Activated naive CD8-positive, alpha-beta T cell treated with anti-CD3 and anti-CD28 coated beads, Interleukin-2, amount 10 ng/mL, durations not matched to agents 7 days and 5 days (primary cell): Measurements from ENCODE around the gene MDK. TPM values are rescaled to one million over a fixed set of nuclear protein-coding genes. Genes with fewer than 3 reads are reported as not detected.

Experiments
- ATAC-seq: fragments of 150-1000 bp; cut with Tn5 transposase; one replicate; pipeline ENCODE4 v1.10.0; 2021; ENCODE audit warnings: low read depth, moderate library complexity
- POLR2A ChIA-PET: fragments of 350-600 bp; sonication (Branson Sonifier 250); formaldehyde crosslinking; loops from one replicate; lab custom pipeline; 2021; ENCODE audit warnings: antibody characterized with exemption; lab: Charles Lee
- DNase-seq: peaks from one replicate; pipeline ENCODE4 v3.0.0; 2021
- H3K27ac Mint-ChIP-seq: one replicate; pipeline ENCODE4 v1.8.0; 2022; ENCODE audit warnings: mild to moderate bottlenecking, mixed read lengths
- H3K27me3 Mint-ChIP-seq: one replicate; pipeline ENCODE4 v1.8.0; 2022; ENCODE audit warnings: mild to moderate bottlenecking, moderate library complexity, mixed read lengths
- H3K36me3 Mint-ChIP-seq: one replicate; pipeline ENCODE4 v1.8.0; 2021; ENCODE audit warnings: mild to moderate bottlenecking, mixed read lengths
- H3K4me1 Mint-ChIP-seq: one replicate; pipeline ENCODE4 v1.8.0; 2021; ENCODE audit warnings: mixed read lengths
- H3K4me3 Mint-ChIP-seq: one replicate; pipeline ENCODE4 v1.8.0; 2022; ENCODE audit warnings: mild to moderate bottlenecking, moderate library complexity, mixed read lengths
- H3K9me3 Mint-ChIP-seq: one replicate; pipeline ENCODE4 v1.8.0; 2021; ENCODE audit warnings: mixed read lengths
- total RNA-seq, 2 experiments: library from RNA; stranded (reverse); gene quantifications; one replicate each; pipeline ENCODE4 v1.2.3, GENCODE V29; 2021

The MDK gene
- total RNA-seq, 2 experiments from 2014 or later: 6.9 to 7.4 TPM

DNA sequence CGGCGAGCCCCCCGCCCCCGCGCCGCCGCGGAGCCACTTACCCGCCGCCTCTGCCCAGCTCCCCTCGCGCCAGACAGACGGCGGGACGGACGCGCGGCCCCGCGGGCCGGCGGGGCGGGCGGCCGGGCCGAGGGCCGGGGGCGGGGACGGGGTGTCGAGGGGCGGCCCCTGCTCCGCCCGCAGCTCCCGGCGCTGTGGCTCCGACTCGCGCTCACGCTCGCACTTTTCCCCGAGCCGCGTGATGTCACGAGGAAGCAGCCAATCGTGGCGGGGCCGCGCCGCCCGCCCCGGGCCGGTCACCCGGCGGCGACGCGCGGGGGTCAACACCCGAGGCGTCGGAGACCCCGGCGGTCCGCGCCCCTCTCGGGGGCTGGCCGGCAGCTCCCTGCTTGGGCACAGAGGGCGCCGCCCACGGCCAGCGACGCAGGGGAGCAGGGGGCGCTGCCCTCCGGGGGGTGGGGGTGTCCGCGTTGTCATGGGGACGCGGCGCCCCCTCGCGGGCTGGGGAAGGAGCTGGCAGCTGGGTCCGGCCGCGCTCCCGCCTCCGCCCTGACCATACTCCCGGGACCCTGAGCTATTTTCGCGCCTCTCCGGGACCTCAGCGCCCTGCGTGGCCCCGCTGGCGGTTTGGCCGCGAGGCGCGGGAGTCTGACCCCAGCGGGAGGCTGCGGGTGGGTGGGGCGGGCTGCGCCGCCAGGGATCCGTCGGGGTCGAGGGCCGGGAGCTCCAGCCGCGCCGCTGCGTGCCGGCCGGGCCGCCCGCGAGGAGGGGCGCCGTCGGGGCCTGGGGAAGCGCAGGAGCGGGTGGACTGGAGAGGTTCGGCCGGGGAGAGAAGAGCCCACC, 10.3 kb downstream of the MDK start, which contains the start of gene CHRM4:
CHRM4 (minus strand) TSS at position 199 of the 843 bp plus-strand sequence. CDS start 5,219 bp downstream, outside the sequence.
- H3K27me3 Mint-ChIP-seq: peaks cover 51% of the 10 kb centered on the region
- H3K4me3 Mint-ChIP-seq: peak within 1 kb of the TSS; percentile 77
- POLR2A ChIA-PET: interaction anchor here (1.0 kb wide), 1 partner anchor 32 kb away, joined by 3 read pairs; no protein-coding TSS in a partner anchor
- peaks cover 2% of the 10 kb centered on the region for H3K36me3 Mint-ChIP-seq
- ATAC-seq: no peak
- peak within 1 kb of the TSS; percentile 51 for H3K27ac Mint-ChIP-seq
- H3K9me3 Mint-ChIP-seq: no peaks in the 10 kb centered on the region
- peaks cover 21% of the 10 kb centered on the region for H3K4me1 Mint-ChIP-seq
- DNase-seq: no peak

DNA sequence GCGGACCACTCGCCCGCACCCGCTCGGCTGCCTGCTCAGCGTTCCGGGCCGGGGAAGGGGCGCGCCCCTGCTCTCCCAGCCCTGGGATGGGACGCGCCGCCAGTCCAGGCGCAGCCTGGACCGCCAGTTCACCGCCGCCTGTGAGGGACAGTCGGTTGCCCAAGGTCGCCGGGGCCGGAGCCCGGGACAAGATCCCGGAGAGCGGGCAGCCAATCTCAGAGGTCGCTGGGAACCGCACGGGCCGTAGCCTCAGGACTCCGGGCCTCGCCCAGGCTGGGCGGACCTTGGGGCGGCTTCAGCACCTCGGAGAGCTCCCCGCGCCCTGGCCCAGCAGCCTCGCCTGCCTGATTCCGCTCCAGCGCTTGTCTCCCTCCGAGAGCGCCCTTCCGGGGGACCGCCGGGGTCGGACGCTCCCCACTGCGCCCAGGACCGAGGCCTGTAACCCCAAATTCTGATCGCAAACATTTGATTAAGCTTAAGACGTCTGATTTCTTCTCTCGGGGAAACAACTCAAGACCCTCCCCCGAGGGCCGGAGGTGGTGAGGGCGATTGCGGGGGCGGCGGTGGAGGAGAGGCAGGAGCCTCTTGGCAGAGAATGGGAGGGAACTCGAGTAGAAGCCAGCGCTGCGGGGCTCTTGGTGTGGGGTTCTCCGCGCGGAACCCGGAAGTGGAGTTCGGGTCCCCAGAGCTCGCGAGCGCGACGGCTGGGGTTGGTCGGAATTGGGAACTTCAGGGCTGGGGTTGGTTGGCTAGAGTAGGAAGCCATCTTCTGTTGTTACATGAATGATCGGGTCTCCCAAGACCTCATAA, 11.2 kb downstream of the MDK start:
- Mint-ChIP-seq H3K36me3 (peaks cover 2% of the 10 kb centered on the region), H3K4me3 (peak overlapping the region; percentile 77), H3K9me3 (no peaks in the 10 kb centered on the region), H3K27ac (peak overlapping the region; percentile 51), H3K4me1 (peaks cover 18% of the 10 kb centered on the region), H3K27me3 (peaks cover 45% of the 10 kb centered on the region)
- ATAC-seq: peak; percentile 87
- POLR2A ChIA-PET: interaction anchor here (1.0 kb wide), 1 partner anchor 31 kb away, joined by 3 read pairs; no protein-coding TSS in a partner anchor
- peak; percentile 92 for DNase-seq

DNA sequence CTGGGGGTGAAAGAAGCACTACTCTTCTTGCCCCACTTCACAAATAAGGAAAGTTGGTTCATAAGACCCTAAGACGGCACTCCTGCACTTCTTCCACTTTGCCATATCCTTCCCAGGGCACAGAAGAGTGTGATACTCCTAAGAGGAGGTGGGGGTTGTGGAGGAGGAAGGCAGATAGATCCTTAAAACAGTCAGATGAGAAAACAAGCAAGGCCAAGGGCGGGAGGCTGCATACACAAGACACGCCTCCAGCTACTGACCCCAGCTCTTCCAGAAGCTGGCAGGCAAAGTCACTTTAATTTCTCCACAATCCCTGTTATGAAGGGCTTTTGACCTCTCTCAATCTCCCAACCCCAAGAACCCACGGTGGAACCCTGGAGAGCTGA, 11.8 kb downstream of the MDK start:
- Mint-ChIP-seq H3K4me3 (peak overlapping the region; percentile 77), H3K9me3 (no peaks in the 10 kb centered on the region), H3K27ac (no peak overlapping the region), H3K4me1 (peaks cover 14% of the 10 kb centered on the region), H3K27me3 (peaks cover 41% of the 10 kb centered on the region), H3K36me3 (peaks cover 2% of the 10 kb centered on the region)
- POLR2A ChIA-PET: interaction anchor here (1.0 kb wide), 1 partner anchor 30 kb away, joined by 3 read pairs; no protein-coding TSS in a partner anchor
- no peak for ATAC-seq
- DNase-seq: no peak

DNA sequence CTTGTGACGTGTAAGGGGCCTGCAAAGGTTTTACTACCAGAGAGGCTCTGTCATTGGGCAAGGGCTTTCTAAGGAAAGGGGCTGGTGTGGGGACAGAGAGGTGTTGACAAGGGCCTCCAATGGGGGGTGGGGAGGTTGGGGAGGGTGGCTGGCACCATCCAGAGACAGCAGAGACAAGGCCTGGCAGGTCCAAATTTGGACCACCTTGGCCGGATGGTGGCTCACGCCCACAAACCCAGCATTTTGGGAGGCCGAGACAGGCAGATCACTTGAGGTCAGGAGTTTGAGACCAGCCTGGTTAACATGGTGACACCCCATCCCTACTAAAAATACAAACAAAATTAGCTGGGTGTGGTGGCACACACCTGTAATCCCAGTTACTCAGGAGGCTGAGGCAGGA, 12.3 kb downstream of the MDK start:
- no peak overlapping the region for H3K4me3 Mint-ChIP-seq
- POLR2A ChIA-PET: no interaction called here
- peaks cover 2% of the 10 kb centered on the region for H3K36me3 Mint-ChIP-seq
- no peak overlapping the region for H3K27ac Mint-ChIP-seq
- no peaks in the 10 kb centered on the region for H3K9me3 Mint-ChIP-seq
- H3K4me1 Mint-ChIP-seq: peaks cover 12% of the 10 kb centered on the region
- H3K27me3 Mint-ChIP-seq: peaks cover 36% of the 10 kb centered on the region
- DNase-seq (no peak), ATAC-seq (no peak)

DNA sequence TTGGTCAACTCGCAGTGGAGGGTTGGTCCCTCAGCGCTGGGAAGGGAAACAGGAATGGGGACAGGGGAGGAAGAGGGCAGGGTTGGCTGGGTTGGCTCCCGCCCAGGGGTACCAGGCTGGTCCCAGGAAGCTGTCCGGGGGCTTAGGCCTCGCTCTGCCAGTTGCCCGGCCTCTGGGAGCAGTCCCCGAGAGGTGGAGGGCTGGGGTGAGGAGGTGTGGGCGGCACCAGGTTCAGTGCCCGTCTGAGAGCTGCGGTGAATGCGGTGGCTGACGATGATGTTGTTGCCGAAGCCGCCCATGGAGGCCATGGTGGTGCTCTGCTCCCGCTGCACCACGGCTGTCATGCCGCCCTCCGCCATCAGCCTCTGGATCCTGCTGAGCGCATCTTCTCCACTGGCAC, 16.1 kb downstream of the MDK start:
- Mint-ChIP-seq H3K9me3 (no peaks in the 10 kb centered on the region), H3K27ac (no peak overlapping the region), H3K4me1 (peaks cover 6% of the 10 kb centered on the region), H3K36me3 (peaks cover 2% of the 10 kb centered on the region), H3K27me3 (peaks cover 13% of the 10 kb centered on the region), H3K4me3 (no peak overlapping the region)
- DNase-seq (no peak), ATAC-seq (no peak)
- POLR2A ChIA-PET: interaction anchor here (1.1 kb wide), 1 partner anchor 16 kb away, joined by 3 read pairs; no protein-coding TSS in a partner anchor

DNA sequence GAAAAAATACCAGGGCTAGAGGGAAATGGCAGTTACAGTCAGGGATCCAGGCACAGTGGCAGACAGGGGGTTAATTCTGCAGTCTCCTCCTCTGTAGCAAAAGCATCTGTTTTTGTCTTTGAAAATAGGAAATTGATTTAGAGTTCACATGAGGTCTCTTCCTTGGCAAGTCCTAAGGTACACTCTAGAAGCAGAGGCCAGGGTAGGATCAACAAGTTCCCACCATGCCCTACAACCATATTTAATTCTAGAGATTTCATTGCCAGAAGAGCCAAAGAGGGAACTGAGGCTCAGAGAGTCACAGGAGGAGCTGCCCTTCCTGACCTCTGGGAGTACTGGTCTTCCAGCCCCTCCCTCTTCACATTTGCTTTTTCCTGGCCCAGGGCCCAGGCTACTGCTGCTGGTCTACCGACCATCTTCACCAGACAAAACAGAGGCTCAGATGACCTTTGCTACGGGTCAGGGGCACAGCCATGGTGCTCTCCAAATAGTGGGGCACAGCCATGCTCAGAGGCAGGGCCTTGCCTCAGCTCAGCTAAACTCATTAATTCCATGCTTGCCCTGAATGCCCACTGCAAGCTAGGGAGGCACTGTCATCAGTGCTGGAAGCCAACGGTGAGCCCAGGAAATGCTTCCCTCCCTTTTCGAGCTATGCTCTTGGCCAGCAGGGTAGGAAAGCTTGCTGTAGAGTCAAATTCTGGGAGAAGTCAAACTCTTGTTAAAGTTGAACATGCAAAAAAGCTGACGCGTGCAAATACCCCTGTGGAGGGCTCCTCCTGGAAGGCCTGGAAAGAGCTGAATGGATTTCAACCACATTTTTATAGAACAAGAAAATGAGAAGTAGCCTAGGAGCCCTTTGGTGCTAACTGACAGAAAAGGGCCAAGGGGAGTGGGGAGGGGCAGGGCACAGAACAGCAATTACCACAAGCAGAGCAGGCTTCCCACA, 21.8 kb downstream of the MDK start:
- no peaks in the 10 kb centered on the region for H3K9me3 Mint-ChIP-seq
- ATAC-seq: no peak
- H3K4me3 Mint-ChIP-seq: no peak overlapping the region
- H3K36me3 Mint-ChIP-seq: peaks cover 6% of the 10 kb centered on the region
- H3K4me1 Mint-ChIP-seq: no peaks in the 10 kb centered on the region
- H3K27ac Mint-ChIP-seq: no peak overlapping the region
- no peak for DNase-seq
- POLR2A ChIA-PET: no interaction called here
- H3K27me3 Mint-ChIP-seq: no peaks in the 10 kb centered on the region

DNA sequence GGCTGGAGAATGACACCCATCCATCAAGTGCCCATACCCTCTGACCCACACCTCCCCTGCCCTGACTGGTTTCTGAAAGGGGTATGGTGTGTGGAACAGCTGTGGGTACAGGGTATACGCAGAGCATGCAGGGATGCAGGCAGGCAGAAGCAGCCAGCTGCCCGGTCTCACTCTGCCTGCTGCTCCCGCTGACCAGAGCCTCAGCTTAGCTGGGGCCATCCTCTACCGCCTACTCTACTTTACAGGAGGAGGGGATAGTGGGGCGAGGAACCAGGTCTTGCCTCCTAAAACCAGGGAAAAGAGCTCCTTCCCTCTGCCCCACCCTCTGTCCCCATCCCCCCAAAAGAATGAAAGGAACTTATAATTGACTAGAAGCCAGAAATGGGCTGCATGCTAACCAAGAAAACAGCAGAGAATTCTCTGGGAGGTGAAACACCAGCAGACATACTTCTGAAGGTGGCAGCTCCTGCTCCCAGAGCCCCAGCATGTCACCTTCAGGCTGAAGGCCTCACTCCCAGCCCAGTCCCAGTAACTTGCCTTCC, 23.1 kb downstream of the MDK start:
- Mint-ChIP-seq H3K4me1 (no peaks in the 10 kb centered on the region), H3K36me3 (peaks cover 6% of the 10 kb centered on the region), H3K9me3 (no peaks in the 10 kb centered on the region), H3K4me3 (no peak overlapping the region), H3K27ac (no peak overlapping the region), H3K27me3 (no peaks in the 10 kb centered on the region)
- ATAC-seq: no peak
- POLR2A ChIA-PET: no interaction called here
- DNase-seq: no peak

DNA sequence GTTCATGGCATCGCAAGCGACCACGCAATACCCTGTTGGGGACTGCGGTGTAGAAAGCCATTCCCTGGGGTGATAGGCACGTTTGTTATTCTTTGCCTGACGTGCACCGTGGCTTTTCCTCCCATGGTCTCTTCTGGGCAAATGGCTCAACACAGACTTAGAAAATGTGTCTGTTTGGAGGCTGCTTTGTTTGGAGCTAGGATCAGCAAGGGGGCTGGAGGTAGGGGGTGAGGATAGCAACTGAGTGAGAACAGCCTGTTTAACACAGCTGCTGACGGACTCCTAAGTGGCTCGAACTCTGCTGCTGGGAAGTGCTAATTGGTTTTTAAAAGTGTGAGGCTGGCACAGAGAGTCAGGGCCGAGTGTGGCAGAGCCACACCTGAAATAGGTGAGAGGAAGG, 26.2 kb downstream of the MDK start:
- no peak for ATAC-seq
- Mint-ChIP-seq H3K36me3 (peaks cover 6% of the 10 kb centered on the region), H3K9me3 (no peaks in the 10 kb centered on the region), H3K4me3 (no peak overlapping the region), H3K4me1 (no peaks in the 10 kb centered on the region), H3K27me3 (no peaks in the 10 kb centered on the region), H3K27ac (no peak overlapping the region)
- DNase-seq: no peak
- POLR2A ChIA-PET: no interaction called here

DNA sequence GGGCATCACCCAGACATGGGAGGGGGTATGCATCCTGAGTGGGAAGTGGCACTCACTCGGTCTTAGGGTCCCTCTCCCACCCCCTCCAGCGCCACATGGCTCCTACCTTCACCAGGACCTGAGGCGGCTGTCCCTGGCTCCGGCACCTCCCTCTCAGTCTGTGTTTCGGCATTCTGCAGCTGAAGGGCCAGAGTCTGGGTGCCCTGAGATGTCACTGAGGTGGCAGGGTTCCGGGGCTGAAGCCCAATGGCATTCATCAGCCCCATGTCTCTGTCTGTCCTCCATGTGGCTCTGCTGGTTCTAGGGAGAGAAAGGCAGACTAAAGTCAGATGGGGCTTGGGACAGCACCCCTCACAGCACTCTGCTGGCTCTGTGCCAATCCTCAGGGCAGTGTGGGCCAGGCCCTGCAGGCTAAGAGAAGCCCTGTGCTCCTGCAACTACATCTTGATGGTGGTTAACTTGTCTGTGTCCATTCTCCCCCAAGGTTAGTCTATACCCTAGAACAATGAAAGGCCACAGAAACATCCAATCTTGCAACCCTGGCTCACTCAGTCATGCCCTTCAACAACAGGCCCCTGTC, 27.0 kb downstream of the MDK start:
- Mint-ChIP-seq H3K27me3 (no peaks in the 10 kb centered on the region), H3K27ac (no peak overlapping the region), H3K4me3 (no peak overlapping the region), H3K4me1 (peaks cover 4% of the 10 kb centered on the region), H3K9me3 (no peaks in the 10 kb centered on the region), H3K36me3 (peaks cover 4% of the 10 kb centered on the region)
- DNase-seq (no peak), ATAC-seq (no peak)
- POLR2A ChIA-PET: no interaction called here

DNA sequence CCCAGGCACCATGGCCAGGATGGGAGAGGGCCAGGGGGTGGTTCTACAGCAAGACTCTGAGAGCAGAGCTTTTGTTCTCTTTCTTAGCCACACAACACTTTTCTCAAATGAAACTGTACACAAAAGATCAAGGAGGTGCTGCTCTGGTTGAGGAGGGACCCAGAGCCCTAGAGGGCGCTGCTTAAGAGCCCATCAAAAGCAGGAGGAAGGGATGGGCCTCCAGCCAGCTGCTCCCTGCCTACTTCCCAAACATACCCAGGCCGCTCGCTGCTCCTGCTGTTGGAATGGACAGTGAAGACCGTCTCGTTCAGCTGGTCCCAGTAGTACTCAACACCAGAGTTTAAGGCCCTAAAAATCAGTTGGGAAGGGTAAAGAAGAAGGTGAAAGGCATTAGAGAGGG, 28.6 kb downstream of the MDK start:
- no peak for ATAC-seq
- no peak overlapping the region for H3K27ac Mint-ChIP-seq

DNA sequence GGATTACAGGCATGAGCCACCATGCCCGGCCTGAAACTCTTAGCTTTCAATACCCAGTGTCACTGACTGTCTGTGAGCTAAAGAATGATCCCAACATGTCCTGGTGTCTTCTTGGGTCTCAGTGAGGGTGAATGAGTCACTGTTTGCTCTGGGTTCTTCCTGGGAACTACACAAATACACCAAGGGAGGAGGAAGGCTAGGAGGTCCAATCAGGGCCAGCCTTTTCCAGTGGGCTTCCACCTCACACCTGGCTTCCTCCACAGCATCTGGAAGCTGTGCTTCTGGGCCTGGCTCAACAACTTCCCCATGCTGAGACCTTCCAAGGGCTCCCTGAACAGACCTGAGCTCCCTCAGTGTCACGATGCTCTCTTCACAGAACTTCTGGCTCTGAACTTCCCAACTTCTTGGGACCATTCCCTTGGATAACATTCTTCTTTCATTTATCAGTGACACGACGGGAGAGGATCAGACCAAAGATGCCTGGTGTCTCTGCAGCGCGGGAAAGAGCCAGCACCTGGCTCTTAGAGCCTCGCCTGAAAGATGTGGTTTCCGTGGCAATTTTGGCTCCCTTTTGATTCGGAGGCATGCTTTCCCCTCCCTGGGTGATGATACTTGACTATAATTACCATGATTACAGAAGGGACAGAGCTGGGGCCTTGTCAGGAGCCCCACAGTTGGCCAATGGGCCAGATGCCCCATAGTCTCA, 32.4 kb downstream of the MDK start:
- H3K27me3 Mint-ChIP-seq: no peaks in the 10 kb centered on the region
- peak; percentile 61 for ATAC-seq
- peaks cover 24% of the 10 kb centered on the region for H3K36me3 Mint-ChIP-seq
- POLR2A ChIA-PET: interaction anchor here (1.1 kb wide), 1 partner anchor 16 kb away, joined by 3 read pairs; no protein-coding TSS in a partner anchor
- H3K9me3 Mint-ChIP-seq: no peaks in the 10 kb centered on the region
- DNase-seq: no peak
- no peak overlapping the region for H3K4me3 Mint-ChIP-seq
- H3K27ac Mint-ChIP-seq: no peak overlapping the region
- H3K4me1 Mint-ChIP-seq: peaks cover 22% of the 10 kb centered on the region

More for the DNA sequence above, 28.6 kb downstream of the MDK start:
- Mint-ChIP-seq H3K4me1 (peaks cover 16% of the 10 kb centered on the region), H3K4me3 (no peak overlapping the region), H3K27me3 (no peaks in the 10 kb centered on the region), H3K36me3 (peaks cover 12% of the 10 kb centered on the region), H3K9me3 (no peaks in the 10 kb centered on the region)
- POLR2A ChIA-PET: no interaction called here
- DNase-seq: no peak

DNA sequence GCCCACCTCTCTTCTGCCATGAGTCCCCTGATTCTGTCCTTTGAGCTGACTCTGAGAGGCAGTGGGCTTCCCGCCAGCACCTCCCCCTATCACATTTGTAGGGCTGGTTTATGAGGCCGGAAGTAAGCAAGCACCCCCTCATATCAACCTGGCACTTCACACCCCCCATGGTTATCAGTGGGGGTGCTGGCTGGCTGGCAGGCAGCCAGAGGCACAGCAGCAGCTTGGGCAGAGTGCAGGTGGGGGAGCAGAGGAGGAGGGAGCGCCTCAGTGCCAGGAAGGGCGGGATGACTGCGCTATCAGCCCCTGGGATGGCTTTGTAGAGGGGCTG, 33.0 kb downstream of the MDK start:
- Mint-ChIP-seq H3K4me3 (peak overlapping the region; percentile 7), H3K27ac (no peak overlapping the region), H3K27me3 (no peaks in the 10 kb centered on the region), H3K4me1 (peaks cover 22% of the 10 kb centered on the region), H3K36me3 (peaks cover 24% of the 10 kb centered on the region), H3K9me3 (no peaks in the 10 kb centered on the region)
- POLR2A ChIA-PET: no interaction called here
- no peak for DNase-seq
- peak; percentile 56 for ATAC-seq
